ENCODE results near the gene RABGAP1. TPM values are rescaled to one million over a fixed set of nuclear protein-coding genes. Genes with fewer than 3 reads are reported as not detected.

Gene RABGAP1
- total RNA-seq, 1 donor from 2014 or later: 80.2 TPM

GRCh38 chr9:123128591-123128990 is 187.8 kb downstream of the RABGAP1 start:
- TF ChIP-seq CTCF (IDR thresholded peaks at IDR 0.05; ENCODE audit: partially characterized antibody, unreplicated experiment): no peak
- DNase-seq: no peak
- Mint-ChIP-seq H3K27ac (ENCODE audit: unreplicated experiment) (no peak overlapping the region), H3K4me3 (ENCODE audit: unreplicated experiment) (no peak overlapping the region), H3K27me3 (ENCODE audit: unreplicated experiment) (no peaks in the 10 kb centered on the region), H3K4me1 (ENCODE audit: low read depth, unreplicated experiment) (peaks cover 2% of the 10 kb centered on the region), H3K9me3 (ENCODE audit: unreplicated experiment) (peaks cover 1% of the 10 kb centered on the region), H3K36me3 (ENCODE audit: unreplicated experiment) (peaks cover 4% of the 10 kb centered on the region)

- Mint-ChIP-seq H3K36me3 (ENCODE audit: unreplicated experiment) (peaks cover 4% of the 10 kb centered on the region), H3K27me3 (ENCODE audit: unreplicated experiment) (no peaks in the 10 kb centered on the region), H3K27ac (ENCODE audit: unreplicated experiment) (no peak overlapping the region), H3K4me3 (ENCODE audit: unreplicated experiment) (no peak overlapping the region), H3K9me3 (ENCODE audit: unreplicated experiment) (peaks cover 1% of the 10 kb centered on the region), H3K4me1 (ENCODE audit: low read depth, unreplicated experiment) (peaks cover 2% of the 10 kb centered on the region)
- no peak for DNase-seq
- no peak for TF ChIP-seq CTCF (IDR thresholded peaks at IDR 0.05; ENCODE audit: partially characterized antibody, unreplicated experiment)
Measured at GRCh38 chr9:123129423-123129822, 188.6 kb downstream of the RABGAP1 start.

GRCh38 chr9:123131258-123131657 is 190.4 kb downstream of the RABGAP1 start:
- Mint-ChIP-seq H3K27ac (ENCODE audit: unreplicated experiment) (no peak overlapping the region), H3K36me3 (ENCODE audit: unreplicated experiment) (peaks cover 4% of the 10 kb centered on the region), H3K4me3 (ENCODE audit: unreplicated experiment) (no peak overlapping the region), H3K4me1 (ENCODE audit: low read depth, unreplicated experiment) (peaks cover 2% of the 10 kb centered on the region), H3K9me3 (ENCODE audit: unreplicated experiment) (no peaks in the 10 kb centered on the region), H3K27me3 (ENCODE audit: unreplicated experiment) (no peaks in the 10 kb centered on the region)
- DNase-seq: no peak
- no peak for TF ChIP-seq CTCF (IDR thresholded peaks at IDR 0.05; ENCODE audit: partially characterized antibody, unreplicated experiment)

GRCh38 chr9:123131993-123132392 is 191.2 kb downstream of the RABGAP1 start:
- Mint-ChIP-seq H3K27ac (ENCODE audit: unreplicated experiment) (no peak overlapping the region), H3K4me1 (ENCODE audit: low read depth, unreplicated experiment) (peaks cover 2% of the 10 kb centered on the region), H3K36me3 (ENCODE audit: unreplicated experiment) (peaks cover 4% of the 10 kb centered on the region), H3K4me3 (ENCODE audit: unreplicated experiment) (no peak overlapping the region), H3K27me3 (ENCODE audit: unreplicated experiment) (no peaks in the 10 kb centered on the region), H3K9me3 (ENCODE audit: unreplicated experiment) (no peaks in the 10 kb centered on the region)
- no peak for DNase-seq
- no peak for TF ChIP-seq CTCF (IDR thresholded peaks at IDR 0.05; ENCODE audit: partially characterized antibody, unreplicated experiment)

- Mint-ChIP-seq H3K4me3 (ENCODE audit: unreplicated experiment) (no peak overlapping the region), H3K9me3 (ENCODE audit: unreplicated experiment) (no peaks in the 10 kb centered on the region), H3K27me3 (ENCODE audit: unreplicated experiment) (no peaks in the 10 kb centered on the region), H3K4me1 (ENCODE audit: low read depth, unreplicated experiment) (peaks cover 2% of the 10 kb centered on the region), H3K36me3 (ENCODE audit: unreplicated experiment) (no peaks in the 10 kb centered on the region), H3K27ac (ENCODE audit: unreplicated experiment) (no peak overlapping the region)
- no peak for TF ChIP-seq CTCF (IDR thresholded peaks at IDR 0.05; ENCODE audit: partially characterized antibody, unreplicated experiment)
- no peak for DNase-seq
Measured at GRCh38 chr9:123132696-123133095, 191.9 kb downstream of the RABGAP1 start.

Measured in glutamatergic neuron (in vitro differentiated cells).